Panc1 (cell line): ENCODE measurements around the gene CYCS.

Experiments used
- CTCF ChIP-seq: fragments of 450-650 bp; IDR thresholded peaks from 2 replicates; pipeline ENCODE4 v1.5.1; 2017; ENCODE audit warnings: mild to moderate bottlenecking
- TF ChIP-seq, protein P1 (sequence below), 2 experiments: IDR thresholded peaks; 2 replicates each; pipeline ENCODE4 v1.6.1; 2011 to 2012; ENCODE audit warnings: low read depth in 2 of 2, control low read depth in 1 of 2, low read length in 1 of 2, mild to moderate bottlenecking in 1 of 2, moderate library complexity in 1 of 2; ENCODE audit not compliant: insufficient read depth in 1 of 2

DNA sequence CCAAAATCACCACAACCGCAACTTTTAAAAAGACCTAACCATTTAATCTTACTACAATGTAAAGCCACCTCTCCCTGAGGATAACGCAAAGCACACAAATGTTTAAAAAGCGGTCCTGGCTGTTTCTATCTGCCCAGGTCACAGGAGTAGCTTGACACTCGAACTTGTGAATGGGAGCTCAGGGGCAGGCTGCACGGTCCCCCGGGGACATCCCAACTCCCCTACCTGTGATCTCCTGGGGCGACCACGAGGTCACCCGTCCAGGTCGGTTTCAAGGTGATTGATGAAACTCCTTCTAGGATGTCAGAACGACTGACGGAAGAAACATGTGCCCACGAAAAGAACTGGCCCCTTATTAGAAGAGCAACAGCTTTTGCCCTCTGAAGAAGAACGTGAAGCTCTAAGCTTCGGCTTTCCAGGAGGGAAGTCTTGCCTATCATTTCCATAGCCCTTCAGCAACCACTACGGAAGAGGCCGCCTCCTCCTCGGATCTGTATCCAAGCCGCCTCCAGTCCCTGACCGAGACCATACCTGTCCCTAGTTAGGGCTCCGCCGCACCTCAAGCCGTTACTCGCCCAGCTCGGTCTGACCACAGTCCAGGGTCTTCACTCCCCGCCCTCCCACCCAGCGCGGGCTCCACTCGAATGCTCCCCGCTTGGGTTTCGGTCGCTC lies 459 bp downstream of the CYCS start:
- TF ChIP-seq CTCF, result no peak
- TF ChIP-seq, protein P1, sequence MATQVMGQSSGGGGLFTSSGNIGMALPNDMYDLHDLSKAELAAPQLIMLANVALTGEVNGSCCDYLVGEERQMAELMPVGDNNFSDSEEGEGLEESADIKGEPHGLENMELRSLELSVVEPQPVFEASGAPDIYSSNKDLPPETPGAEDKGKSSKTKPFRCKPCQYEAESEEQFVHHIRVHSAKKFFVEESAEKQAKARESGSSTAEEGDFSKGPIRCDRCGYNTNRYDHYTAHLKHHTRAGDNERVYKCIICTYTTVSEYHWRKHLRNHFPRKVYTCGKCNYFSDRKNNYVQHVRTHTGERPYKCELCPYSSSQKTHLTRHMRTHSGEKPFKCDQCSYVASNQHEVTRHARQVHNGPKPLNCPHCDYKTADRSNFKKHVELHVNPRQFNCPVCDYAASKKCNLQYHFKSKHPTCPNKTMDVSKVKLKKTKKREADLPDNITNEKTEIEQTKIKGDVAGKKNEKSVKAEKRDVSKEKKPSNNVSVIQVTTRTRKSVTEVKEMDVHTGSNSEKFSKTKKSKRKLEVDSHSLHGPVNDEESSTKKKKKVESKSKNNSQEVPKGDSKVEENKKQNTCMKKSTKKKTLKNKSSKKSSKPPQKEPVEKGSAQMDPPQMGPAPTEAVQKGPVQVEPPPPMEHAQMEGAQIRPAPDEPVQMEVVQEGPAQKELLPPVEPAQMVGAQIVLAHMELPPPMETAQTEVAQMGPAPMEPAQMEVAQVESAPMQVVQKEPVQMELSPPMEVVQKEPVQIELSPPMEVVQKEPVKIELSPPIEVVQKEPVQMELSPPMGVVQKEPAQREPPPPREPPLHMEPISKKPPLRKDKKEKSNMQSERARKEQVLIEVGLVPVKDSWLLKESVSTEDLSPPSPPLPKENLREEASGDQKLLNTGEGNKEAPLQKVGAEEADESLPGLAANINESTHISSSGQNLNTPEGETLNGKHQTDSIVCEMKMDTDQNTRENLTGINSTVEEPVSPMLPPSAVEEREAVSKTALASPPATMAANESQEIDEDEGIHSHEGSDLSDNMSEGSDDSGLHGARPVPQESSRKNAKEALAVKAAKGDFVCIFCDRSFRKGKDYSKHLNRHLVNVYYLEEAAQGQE (IDR thresholded peaks at IDR 0.05; ENCODE audit: insufficient read depth in 1 of 2, low read depth in 2 of 2, low read length in 1 of 2), result no peak
